22Rv1 (cell line): ENCODE results near the gene LYPD6B.

Experiments used
- ZFX ChIP-seq: fragments of 450-650 bp; IDR thresholded peaks from 2 replicates; pipeline ENCODE4 v1.6.1; 2017; ENCODE audit warnings: antibody characterized with exemption, borderline replicate concordance
- TF ChIP-seq, protein P1 (sequence below): fragments of 450-650 bp; IDR thresholded peaks from 2 replicates; pipeline ENCODE4 v1.5.1; 2017; ENCODE audit warnings: mild to moderate bottlenecking

DNA sequence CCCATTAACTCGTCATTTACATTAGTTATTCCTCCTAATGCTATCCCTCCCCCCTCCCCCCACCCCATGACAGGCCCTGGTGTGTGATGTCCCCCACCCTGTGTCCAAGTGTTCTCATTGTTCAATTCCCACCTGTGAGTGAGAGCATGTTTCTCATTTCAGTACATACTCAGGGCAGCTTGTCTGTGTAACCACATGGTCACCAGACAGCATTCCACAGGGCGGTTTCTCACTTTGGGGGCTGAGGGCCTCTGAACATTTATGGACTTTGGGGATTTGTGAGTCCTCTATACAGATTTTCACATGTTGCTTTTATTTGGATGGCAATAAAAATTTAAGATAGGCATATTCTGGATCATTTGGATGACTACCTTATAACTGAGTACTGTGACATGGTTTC, 84.0 kb downstream of the LYPD6B start:
- TF ChIP-seq, protein P1, sequence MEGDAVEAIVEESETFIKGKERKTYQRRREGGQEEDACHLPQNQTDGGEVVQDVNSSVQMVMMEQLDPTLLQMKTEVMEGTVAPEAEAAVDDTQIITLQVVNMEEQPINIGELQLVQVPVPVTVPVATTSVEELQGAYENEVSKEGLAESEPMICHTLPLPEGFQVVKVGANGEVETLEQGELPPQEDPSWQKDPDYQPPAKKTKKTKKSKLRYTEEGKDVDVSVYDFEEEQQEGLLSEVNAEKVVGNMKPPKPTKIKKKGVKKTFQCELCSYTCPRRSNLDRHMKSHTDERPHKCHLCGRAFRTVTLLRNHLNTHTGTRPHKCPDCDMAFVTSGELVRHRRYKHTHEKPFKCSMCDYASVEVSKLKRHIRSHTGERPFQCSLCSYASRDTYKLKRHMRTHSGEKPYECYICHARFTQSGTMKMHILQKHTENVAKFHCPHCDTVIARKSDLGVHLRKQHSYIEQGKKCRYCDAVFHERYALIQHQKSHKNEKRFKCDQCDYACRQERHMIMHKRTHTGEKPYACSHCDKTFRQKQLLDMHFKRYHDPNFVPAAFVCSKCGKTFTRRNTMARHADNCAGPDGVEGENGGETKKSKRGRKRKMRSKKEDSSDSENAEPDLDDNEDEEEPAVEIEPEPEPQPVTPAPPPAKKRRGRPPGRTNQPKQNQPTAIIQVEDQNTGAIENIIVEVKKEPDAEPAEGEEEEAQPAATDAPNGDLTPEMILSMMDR, result no peak
- no peak for TF ChIP-seq ZFX
